NCI-H748 (cell line): Measurements from ENCODE around the gene CNGA1.
"Not testable (repeated sequence)": the region's sequence is repeated elsewhere in the genome, so short reads cannot be mapped to it uniquely, and the experiment has no call there.

Source experiments
- DNase-seq: peaks from one replicate; lab custom pipeline; 2025; ENCODE audit not compliant: unreplicated experiment; lab: John Stamatoyannopoulos, UW

The CNGA1 gene

DNA sequence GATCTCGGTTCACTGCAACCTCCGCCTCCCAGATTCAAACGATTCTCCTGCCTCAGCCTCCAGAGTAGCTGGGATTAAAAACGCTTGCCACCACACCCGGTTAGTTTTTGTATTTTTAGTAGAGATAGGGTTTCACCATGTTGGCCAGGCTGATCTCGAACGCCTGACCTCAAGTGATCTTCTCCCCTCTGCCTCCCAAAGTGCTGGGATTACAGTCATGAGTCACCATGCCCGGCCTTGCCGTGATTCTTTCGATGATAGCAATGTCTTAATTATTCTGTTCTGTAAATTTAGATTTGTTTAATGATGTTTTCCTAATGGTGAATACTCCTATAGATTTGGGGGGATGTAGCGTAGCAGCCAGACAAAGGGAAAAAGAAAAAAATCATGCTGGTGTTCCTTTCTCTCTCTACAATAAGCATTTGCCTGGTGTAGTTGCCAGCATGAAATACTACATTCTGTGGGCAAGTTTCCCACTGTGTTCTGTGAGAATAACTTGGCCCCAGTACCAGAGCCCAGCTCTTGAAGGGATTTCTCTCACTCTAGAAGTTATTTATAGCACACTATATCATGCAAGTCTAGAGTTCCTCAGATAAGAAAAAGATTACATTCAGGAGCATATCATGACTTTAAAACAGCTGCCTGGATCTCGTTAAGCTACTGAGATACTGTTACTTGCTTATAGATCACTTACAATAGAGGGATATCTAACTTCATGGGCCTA lies 15.5 kb upstream of the CNGA1 start:
- DNase-seq = no peak

GRCh38 chr4:48030470-48030869 lies 14.0 kb upstream of the CNGA1 start:
- DNase-seq = no peak

GRCh38 chr4:48028696-48029095 lies 12.2 kb upstream of the CNGA1 start:
- no peak for DNase-seq

DNA sequence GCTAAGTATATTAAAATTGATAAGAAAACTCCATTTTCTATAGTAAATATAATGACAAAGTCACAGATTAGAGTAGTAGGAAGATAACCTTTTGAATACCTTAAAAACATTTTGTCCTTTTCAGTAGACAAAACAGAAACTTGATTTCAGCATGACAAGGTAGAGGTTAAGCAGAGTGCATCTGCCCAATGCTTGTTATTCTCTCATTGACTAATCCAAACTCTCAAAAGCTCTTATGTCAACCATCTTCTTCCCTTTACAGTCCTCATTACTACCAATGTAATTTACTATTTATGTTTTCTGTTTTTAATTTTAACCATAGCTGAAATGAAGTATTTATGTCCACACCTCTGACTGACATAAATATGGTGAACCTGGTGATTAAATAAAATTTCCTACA lies 11.2 kb upstream of the CNGA1 start:
- DNase-seq = no peak

GRCh38 chr4:48025005-48025404 lies 8.5 kb upstream of the CNGA1 start:
- no peak for DNase-seq

DNA sequence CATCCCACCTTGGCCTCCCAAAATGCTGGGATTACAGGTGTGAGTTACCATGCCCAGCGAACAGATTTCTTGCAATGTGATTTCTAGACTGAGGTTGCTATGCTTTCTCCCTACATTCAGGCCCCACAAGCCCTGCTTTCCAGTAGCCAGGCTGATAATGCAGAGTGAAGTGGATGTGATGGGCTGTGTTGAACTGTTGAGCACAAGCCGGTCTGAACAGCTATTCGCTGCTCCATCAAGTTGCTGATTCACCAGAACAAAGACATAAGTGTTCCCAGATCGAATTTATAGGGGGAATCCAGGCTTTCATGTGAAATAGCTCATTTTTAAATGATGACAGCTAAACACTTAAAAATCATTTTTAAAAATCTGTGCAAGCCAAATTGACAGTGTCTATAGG lies 8.0 kb upstream of the CNGA1 start:
- no peak for DNase-seq

- DNase-seq = no peak
Observed at GRCh38 chr4:48022192-48022799, 5.8 kb upstream of the CNGA1 start.

GRCh38 chr4:48021100-48021499 lies 4.6 kb upstream of the CNGA1 start:
- DNase-seq = no peak

- no peak for DNase-seq
Observed at GRCh38 chr4:48018112-48018511, 1.6 kb upstream of the CNGA1 start.

- DNase-seq = peak; percentile 24
Observed at GRCh38 chr4:48017108-48017571, 659 bp upstream of the CNGA1 start.

- no peak for DNase-seq
Observed at GRCh38 chr4:48015678-48016077, 803 bp downstream of the CNGA1 start.

GRCh38 chr4:48015216-48015615 lies 1.3 kb downstream of the CNGA1 start:
- no peak for DNase-seq

DNA sequence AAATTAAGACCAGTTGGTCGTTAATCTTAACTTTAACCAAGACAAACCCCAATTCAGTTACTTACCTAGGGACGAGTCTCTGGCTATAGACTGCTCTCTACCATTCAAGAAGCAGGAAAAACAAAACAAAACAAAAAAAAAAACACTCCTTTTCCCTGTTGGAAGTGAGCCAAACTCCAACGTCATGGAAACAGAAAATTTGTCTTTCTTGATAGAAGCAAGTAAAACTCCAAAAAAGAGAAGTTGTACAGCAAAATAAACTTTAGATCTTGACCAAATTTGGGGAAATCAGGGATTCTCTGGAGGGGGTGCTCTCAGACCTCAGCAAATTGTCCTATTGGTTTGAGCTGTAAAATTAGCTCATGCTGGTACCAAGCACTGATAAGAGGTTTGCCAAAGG lies 3.7 kb downstream of the CNGA1 start:
- DNase-seq = no peak

DNA sequence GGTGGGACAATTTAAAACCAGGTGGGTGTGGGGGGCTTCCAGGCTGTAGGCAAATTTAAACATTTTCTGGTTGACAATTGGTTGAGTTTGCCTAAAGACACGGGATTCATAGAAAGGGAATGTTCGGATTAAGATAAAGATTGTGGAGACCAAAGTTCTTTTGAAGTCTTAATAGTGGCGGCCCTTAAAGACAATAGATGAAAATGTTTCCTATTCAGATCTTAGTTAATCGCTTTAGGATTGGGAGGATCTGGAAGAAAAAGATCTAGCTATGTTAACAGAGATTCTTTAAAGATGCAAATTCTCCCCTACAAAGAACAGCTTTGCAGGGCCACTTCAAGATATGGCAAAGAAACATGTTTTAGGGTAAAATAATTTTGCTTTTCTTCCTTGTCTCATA lies 4.8 kb downstream of the CNGA1 start:
- DNase-seq = no peak

GRCh38 chr4:48010906-48011305 lies 5.6 kb downstream of the CNGA1 start:
- DNase-seq = not testable (repeated sequence)

DNA sequence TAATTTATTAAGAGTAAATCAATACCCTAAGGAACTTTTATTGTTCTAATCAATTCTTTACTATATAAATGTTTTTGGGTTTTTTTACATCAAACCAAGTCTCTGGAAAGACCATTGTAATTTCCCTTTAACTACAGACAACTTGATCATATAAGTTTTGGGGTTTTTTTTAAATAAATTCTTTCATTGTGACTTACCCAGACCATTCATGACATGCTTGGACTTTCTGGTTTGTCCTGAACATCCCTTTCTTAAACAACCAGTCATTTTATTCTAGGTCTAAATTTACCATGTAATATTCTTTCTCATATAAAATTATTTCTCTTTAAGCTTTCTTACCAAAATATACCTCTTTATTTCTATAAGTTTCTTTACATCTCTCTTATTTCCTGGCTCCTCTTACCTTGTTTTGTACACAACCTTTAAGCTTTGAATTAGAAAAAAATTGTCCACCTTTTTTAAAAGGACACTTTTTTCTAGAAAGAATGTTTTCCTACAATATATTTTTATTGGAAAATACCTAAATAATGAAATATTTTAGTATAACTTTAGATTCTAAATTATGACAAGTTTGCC lies 8.4 kb downstream of the CNGA1 start:
- DNase-seq = no peak

GRCh38 chr4:48005781-48006180 lies 10.7 kb downstream of the CNGA1 start:
- no peak for DNase-seq

GRCh38 chr4:48003568-48003967 lies 12.9 kb downstream of the CNGA1 start:
- DNase-seq = peak; percentile 15

- no peak for DNase-seq
Observed at GRCh38 chr4:48002267-48002666, 14.2 kb downstream of the CNGA1 start.

GRCh38 chr4:47996021-47996420 lies 20.5 kb downstream of the CNGA1 start:
- no peak for DNase-seq

DNA sequence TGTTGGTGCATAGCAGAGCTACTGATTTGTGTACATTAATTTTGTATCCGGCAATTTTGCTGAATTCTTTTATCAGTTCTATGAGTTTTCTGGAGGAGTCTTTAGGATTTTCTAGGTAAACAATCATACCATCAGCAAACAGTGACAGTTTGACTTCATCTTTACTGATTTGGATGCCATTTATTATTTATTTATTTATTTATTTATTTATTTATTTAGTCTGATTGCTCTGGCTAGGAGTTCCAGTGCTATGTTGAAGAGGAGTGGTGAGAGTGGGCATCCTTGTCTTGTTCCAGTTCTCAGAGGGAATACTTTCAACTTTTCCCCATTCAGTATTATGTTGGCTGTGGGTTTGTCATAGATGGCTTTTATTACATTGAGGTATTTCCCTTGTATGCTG lies 24.0 kb downstream of the CNGA1 start:
- not testable (repeated sequence) for DNase-seq

DNA sequence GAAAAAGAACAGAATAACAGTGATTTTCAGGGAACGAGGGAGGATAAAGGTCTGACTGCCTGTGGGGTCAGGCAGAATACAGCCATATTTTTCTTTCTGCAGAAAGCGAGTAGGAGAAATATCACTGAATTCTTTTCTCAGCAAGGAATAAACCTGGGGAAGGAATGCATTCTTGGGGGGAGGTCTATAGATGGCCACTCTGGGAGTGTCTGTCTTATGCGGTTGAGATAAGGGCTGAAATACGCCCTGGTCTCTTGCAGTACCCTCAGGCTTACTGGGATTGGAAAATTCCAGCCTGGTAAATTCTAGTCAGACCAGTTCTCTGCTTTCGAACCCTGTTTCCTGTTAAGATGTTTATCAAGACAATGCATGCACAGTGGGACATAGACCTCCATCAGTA lies 26.3 kb downstream of the CNGA1 start:
- DNase-seq = no peak
